Keratinocyte (primary cell): Measurements from ENCODE around the gene RABL6.

Experiments used
- EZH2 ChIP-seq: IDR thresholded peaks from one replicate; pipeline ENCODE4 v1.6.1; 2012; ENCODE audit warnings: inconsistent platforms, mild to moderate bottlenecking, low read length, moderate library complexity
- TF ChIP-seq, protein P1 (sequence below), 3 experiments: IDR thresholded peaks in 1 of 3; conservative IDR thresholded peaks in 1 of 3; optimal IDR thresholded peaks in 1 of 3; 2 replicates in 2 of 3; 3 replicates in 1 of 3; pipeline versions ENCODE3 to v1.5.1; 2011; ENCODE audit warnings: low read length in 3 of 3, mild to moderate bottlenecking in 3 of 3, moderate library complexity in 2 of 3, control low read depth in 1 of 3, inconsistent platforms in 1 of 3; ENCODE audit not compliant: insufficient read depth in 2 of 3; ENCODE audit errors: extremely low read depth in 1 of 3

DNA sequence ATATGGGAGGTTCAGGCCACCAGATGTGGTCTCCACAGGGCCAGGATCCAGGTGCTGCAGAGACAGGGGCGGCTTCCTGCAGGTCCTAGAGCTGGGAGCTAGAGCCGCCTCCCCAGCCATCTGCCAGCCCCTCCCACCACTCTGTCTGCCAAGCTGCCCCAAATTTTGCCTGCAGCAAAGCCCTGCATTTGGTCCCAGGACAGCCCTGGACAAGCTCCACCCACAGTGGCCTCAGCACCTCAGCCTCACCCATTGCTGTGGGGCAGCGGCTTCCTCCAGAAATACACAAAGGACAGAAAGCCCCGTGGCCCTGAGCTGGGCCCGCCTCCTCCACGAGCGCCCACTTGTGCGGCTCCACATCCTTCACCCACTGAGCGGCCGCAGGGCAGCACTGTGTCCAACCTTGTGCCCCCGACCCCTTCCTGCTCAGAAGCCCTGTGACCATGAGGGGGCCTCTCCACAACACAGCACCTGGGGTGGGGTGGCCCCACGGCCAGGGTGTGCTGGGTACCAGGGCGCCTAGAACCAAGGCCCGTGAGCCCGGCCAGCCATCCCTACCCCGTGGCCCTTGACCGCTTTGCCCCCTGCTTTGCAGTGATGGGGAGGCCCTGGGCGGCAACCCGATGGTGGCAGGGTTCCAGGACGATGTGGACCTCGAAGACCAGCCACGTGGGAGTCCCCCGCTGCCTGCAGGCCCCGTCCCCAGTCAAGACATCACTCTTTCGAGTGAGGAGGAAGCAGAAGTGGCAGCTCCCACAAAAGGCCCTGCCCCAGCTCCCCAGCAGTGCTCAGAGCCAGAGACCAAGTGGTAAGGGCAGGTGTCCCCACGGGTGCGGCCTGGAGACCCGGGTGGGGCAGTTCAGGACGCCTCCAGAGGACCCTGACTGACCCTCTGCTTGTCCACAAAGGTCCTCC, 30.8 kb downstream of the RABL6 start:
- TF ChIP-seq, protein P1, sequence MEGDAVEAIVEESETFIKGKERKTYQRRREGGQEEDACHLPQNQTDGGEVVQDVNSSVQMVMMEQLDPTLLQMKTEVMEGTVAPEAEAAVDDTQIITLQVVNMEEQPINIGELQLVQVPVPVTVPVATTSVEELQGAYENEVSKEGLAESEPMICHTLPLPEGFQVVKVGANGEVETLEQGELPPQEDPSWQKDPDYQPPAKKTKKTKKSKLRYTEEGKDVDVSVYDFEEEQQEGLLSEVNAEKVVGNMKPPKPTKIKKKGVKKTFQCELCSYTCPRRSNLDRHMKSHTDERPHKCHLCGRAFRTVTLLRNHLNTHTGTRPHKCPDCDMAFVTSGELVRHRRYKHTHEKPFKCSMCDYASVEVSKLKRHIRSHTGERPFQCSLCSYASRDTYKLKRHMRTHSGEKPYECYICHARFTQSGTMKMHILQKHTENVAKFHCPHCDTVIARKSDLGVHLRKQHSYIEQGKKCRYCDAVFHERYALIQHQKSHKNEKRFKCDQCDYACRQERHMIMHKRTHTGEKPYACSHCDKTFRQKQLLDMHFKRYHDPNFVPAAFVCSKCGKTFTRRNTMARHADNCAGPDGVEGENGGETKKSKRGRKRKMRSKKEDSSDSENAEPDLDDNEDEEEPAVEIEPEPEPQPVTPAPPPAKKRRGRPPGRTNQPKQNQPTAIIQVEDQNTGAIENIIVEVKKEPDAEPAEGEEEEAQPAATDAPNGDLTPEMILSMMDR (optimal IDR thresholded peaks at IDR 0.05 in 1 of 3, IDR thresholded peaks at IDR 0.05 in 1 of 3, conservative IDR thresholded peaks at IDR 0.05 in 1 of 3; ENCODE audit: extremely low read depth in 1 of 3, insufficient read depth in 2 of 3, low read length in 3 of 3) = no peak
- no peak for TF ChIP-seq EZH2
